Mucosa of stomach (tissue), 1 donor: Measurements from ENCODE around the gene SLCO3A1.

ENCODE experiments used
- H3K27me3 ChIP-seq: one replicate; pipeline ENCODE4 v1.7.0; 2013; ENCODE audit warnings: mild to moderate bottlenecking, low read length; ENCODE audit not compliant: control insufficient read depth, insufficient read depth
- H3K36me3 ChIP-seq: one replicate; pipeline ENCODE4 v1.7.0; 2013; ENCODE audit warnings: low read length; ENCODE audit not compliant: control insufficient read depth, insufficient read depth
- H3K4me1 ChIP-seq: one replicate; pipeline ENCODE4 v1.7.0; 2013; ENCODE audit warnings: mild to moderate bottlenecking, low read length; ENCODE audit not compliant: control insufficient read depth, insufficient read depth
- H3K4me3 ChIP-seq: one replicate; pipeline ENCODE4 v1.7.0; 2013; ENCODE audit warnings: low read length
- H3K9ac ChIP-seq: one replicate; pipeline ENCODE4 v1.7.0; 2013; ENCODE audit warnings: mild to moderate bottlenecking, low read length, moderate library complexity
- H3K9me3 ChIP-seq: one replicate; pipeline ENCODE4 v1.7.0; 2013; ENCODE audit warnings: mild to moderate bottlenecking, low read length, moderate library complexity; ENCODE audit not compliant: control insufficient read depth
- donor health status: Pancreatic carcinoma.

SLCO3A1 gene

GRCh38 chr15:92155934-92156333, 302.4 kb downstream of the SLCO3A1 start:
- no peaks in the 10 kb centered on the region for H3K27me3 ChIP-seq
- H3K4me1 ChIP-seq = peaks cover 27% of the 10 kb centered on the region
- H3K4me3 ChIP-seq = no peak overlapping the region
- H3K9me3 ChIP-seq = no peaks in the 10 kb centered on the region
- H3K9ac ChIP-seq = no peak overlapping the region
- H3K36me3 ChIP-seq = no peaks in the 10 kb centered on the region

GRCh38 chr15:92157666-92158298, 304.3 kb downstream of the SLCO3A1 start:
- Histone ChIP-seq H3K9ac (no peak overlapping the region), H3K4me3 (no peak overlapping the region), H3K27me3 (no peaks in the 10 kb centered on the region), H3K4me1 (peaks cover 27% of the 10 kb centered on the region), H3K9me3 (no peaks in the 10 kb centered on the region), H3K36me3 (no peaks in the 10 kb centered on the region)

GRCh38 chr15:92158426-92158825, 304.9 kb downstream of the SLCO3A1 start:
- no peaks in the 10 kb centered on the region for H3K9me3 ChIP-seq
- no peak overlapping the region for H3K4me3 ChIP-seq
- H3K27me3 ChIP-seq = no peaks in the 10 kb centered on the region
- no peaks in the 10 kb centered on the region for H3K36me3 ChIP-seq
- no peak overlapping the region for H3K9ac ChIP-seq
- peaks cover 28% of the 10 kb centered on the region for H3K4me1 ChIP-seq

GRCh38 chr15:92159481-92159880, 306.0 kb downstream of the SLCO3A1 start:
- Histone ChIP-seq H3K27me3 (no peaks in the 10 kb centered on the region), H3K36me3 (no peaks in the 10 kb centered on the region), H3K4me1 (peaks cover 38% of the 10 kb centered on the region), H3K9me3 (no peaks in the 10 kb centered on the region), H3K9ac (no peak overlapping the region), H3K4me3 (no peak overlapping the region)

- no peaks in the 10 kb centered on the region for H3K36me3 ChIP-seq
- no peak overlapping the region for H3K4me3 ChIP-seq
- no peaks in the 10 kb centered on the region for H3K27me3 ChIP-seq
- no peak overlapping the region for H3K9ac ChIP-seq
- no peaks in the 10 kb centered on the region for H3K9me3 ChIP-seq
- peaks cover 45% of the 10 kb centered on the region for H3K4me1 ChIP-seq
Observed at GRCh38 chr15:92159906-92160841, 306.7 kb downstream of the SLCO3A1 start.

GRCh38 chr15:92161039-92161670, 307.6 kb downstream of the SLCO3A1 start:
- Histone ChIP-seq H3K9ac (no peak overlapping the region), H3K4me1 (peaks cover 45% of the 10 kb centered on the region), H3K4me3 (no peak overlapping the region), H3K27me3 (no peaks in the 10 kb centered on the region), H3K9me3 (no peaks in the 10 kb centered on the region), H3K36me3 (no peaks in the 10 kb centered on the region)

- Histone ChIP-seq H3K9me3 (no peaks in the 10 kb centered on the region), H3K9ac (no peak overlapping the region), H3K36me3 (no peaks in the 10 kb centered on the region), H3K27me3 (no peaks in the 10 kb centered on the region), H3K4me3 (no peak overlapping the region), H3K4me1 (peaks cover 57% of the 10 kb centered on the region)
Observed at GRCh38 chr15:92162657-92163056, 309.1 kb downstream of the SLCO3A1 start.

GRCh38 chr15:92163641-92164040, 310.1 kb downstream of the SLCO3A1 start:
- no peaks in the 10 kb centered on the region for H3K36me3 ChIP-seq
- H3K4me3 ChIP-seq = no peak overlapping the region
- H3K9ac ChIP-seq = no peak overlapping the region
- H3K9me3 ChIP-seq = no peaks in the 10 kb centered on the region
- no peaks in the 10 kb centered on the region for H3K27me3 ChIP-seq
- peaks cover 48% of the 10 kb centered on the region for H3K4me1 ChIP-seq

- H3K36me3 ChIP-seq = no peaks in the 10 kb centered on the region
Observed at GRCh38 chr15:92164327-92165000, 311.0 kb downstream of the SLCO3A1 start.

GRCh38 chr15:92165001-92165346, 311.5 kb downstream of the SLCO3A1 start:
- no peak overlapping the region for H3K4me3 ChIP-seq
- H3K4me1 ChIP-seq = peaks cover 38% of the 10 kb centered on the region
- H3K27me3 ChIP-seq = no peaks in the 10 kb centered on the region
- H3K9ac ChIP-seq = no peak overlapping the region
- no peaks in the 10 kb centered on the region for H3K9me3 ChIP-seq
- H3K36me3 ChIP-seq = no peaks in the 10 kb centered on the region

More at GRCh38 chr15:92164327-92165000, 311.0 kb downstream of the SLCO3A1 start:
- H3K27me3 ChIP-seq = no peaks in the 10 kb centered on the region
- no peak overlapping the region for H3K9ac ChIP-seq
- no peak overlapping the region for H3K4me3 ChIP-seq
- H3K4me1 ChIP-seq = peaks cover 43% of the 10 kb centered on the region
- H3K9me3 ChIP-seq = no peaks in the 10 kb centered on the region

GRCh38 chr15:92166029-92166428, 312.5 kb downstream of the SLCO3A1 start:
- Histone ChIP-seq H3K9me3 (no peaks in the 10 kb centered on the region), H3K4me1 (peaks cover 37% of the 10 kb centered on the region), H3K4me3 (no peak overlapping the region), H3K9ac (no peak overlapping the region), H3K36me3 (no peaks in the 10 kb centered on the region), H3K27me3 (no peaks in the 10 kb centered on the region)
